ENCODE data around the gene SEC14L6. TPM values are rescaled to one million over a fixed set of nuclear protein-coding genes. Genes with fewer than 3 reads are reported as not detected.

Gene SEC14L6
- total RNA-seq, 1 donor from 2014 or later = not detected

DNA sequence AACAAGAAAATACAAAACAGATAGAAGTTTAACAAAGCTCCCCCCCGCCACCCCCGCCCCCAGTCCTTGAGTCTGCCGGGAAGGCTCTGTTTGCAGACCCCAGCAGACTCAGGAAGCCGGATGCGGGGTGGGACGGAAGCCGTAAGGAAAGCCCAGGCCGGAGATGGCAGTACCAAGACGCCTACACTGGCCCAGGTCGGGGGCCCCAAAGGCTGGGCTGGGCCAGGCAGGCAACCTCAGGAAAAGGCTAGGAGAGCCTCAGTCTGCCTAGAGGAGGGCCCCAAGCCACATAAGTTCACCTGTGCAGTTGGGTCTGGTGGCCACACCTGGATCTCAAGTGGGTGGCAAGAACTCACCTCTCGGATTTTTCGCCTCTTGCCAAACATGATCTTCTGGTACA lies 31.9 kb upstream of the SEC14L6 start:
- Mint-ChIP-seq H3K27ac (ENCODE audit: unreplicated experiment) (no peak overlapping the region), H3K4me3 (ENCODE audit: unreplicated experiment) (no peak overlapping the region), H3K9me3 (ENCODE audit: unreplicated experiment) (peaks cover 4% of the 10 kb centered on the region), H3K27me3 (ENCODE audit: unreplicated experiment) (peaks cover 2% of the 10 kb centered on the region), H3K4me1 (ENCODE audit: low read depth, unreplicated experiment) (peaks cover 4% of the 10 kb centered on the region), H3K36me3 (ENCODE audit: unreplicated experiment) (no peaks in the 10 kb centered on the region)
- TF ChIP-seq, protein P1, sequence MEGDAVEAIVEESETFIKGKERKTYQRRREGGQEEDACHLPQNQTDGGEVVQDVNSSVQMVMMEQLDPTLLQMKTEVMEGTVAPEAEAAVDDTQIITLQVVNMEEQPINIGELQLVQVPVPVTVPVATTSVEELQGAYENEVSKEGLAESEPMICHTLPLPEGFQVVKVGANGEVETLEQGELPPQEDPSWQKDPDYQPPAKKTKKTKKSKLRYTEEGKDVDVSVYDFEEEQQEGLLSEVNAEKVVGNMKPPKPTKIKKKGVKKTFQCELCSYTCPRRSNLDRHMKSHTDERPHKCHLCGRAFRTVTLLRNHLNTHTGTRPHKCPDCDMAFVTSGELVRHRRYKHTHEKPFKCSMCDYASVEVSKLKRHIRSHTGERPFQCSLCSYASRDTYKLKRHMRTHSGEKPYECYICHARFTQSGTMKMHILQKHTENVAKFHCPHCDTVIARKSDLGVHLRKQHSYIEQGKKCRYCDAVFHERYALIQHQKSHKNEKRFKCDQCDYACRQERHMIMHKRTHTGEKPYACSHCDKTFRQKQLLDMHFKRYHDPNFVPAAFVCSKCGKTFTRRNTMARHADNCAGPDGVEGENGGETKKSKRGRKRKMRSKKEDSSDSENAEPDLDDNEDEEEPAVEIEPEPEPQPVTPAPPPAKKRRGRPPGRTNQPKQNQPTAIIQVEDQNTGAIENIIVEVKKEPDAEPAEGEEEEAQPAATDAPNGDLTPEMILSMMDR (IDR thresholded peaks at IDR 0.05; ENCODE audit: partially characterized antibody, unreplicated experiment) = no peak
- no peak for DNase-seq

DNA sequence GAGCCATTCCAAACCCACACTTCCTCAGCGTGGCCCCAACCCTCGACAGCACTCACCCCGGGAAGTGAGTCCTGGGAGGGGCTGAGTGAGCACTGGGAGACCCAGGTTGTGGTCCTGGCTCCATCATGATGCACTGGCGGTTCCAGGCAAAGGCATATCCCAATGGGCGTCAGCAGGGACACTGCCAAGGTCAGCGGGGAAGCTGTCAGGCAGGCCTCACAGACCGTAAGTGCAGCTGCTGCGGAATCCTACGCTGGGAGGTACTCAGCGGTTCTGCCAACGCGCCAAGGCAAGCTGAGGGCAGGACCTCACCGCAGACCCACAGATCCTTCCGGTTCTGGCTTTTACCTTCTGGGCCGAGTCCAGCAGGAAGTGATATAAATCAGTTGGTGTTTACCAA lies 29.3 kb upstream of the SEC14L6 start:
- no peak for DNase-seq
- no peaks in the 10 kb centered on the region for H3K36me3 Mint-ChIP-seq (ENCODE audit: unreplicated experiment)
- peaks cover 5% of the 10 kb centered on the region for H3K4me1 Mint-ChIP-seq (ENCODE audit: low read depth, unreplicated experiment)
- H3K4me3 Mint-ChIP-seq (ENCODE audit: unreplicated experiment) = no peak overlapping the region
- H3K9me3 Mint-ChIP-seq (ENCODE audit: unreplicated experiment) = peaks cover 4% of the 10 kb centered on the region
- no peak overlapping the region for H3K27ac Mint-ChIP-seq (ENCODE audit: unreplicated experiment)
- TF ChIP-seq, protein P1 (IDR thresholded peaks at IDR 0.05; ENCODE audit: partially characterized antibody, unreplicated experiment) = no peak
- peaks cover 4% of the 10 kb centered on the region for H3K27me3 Mint-ChIP-seq (ENCODE audit: unreplicated experiment)

DNA sequence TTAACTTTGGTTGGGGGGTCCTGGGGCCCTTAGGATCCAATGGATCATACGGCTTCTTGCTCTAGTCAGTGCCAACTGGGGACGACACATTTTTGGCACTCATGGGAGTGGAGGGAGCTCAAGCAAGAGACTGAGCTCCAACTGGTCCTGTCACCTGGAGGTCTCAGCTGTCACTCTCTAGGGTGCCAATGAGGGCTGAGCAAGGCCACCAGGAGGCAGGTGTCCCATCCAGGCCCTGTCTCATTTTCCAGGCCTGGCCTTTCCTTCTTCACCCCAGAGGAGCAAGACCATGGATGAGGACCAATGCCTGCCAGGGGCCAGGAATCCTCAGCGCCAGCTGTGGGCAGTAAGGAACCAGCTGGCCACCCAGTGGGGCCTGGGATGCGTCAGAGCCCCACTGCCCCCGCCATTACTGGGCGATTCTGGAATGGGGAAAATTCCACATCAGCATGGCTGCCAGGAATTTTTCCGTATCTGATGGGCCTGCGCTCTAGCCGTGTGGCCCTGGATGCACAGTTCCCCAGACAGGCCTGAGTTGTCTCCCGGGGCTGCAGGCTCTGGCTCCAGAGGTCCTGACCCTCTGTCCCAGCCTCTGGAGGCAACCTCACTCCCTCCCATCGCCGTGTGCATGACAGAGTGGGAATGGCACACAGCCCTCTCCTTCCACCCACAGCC lies 28.6 kb upstream of the SEC14L6 start:
- Mint-ChIP-seq H3K36me3 (ENCODE audit: unreplicated experiment) (no peaks in the 10 kb centered on the region), H3K9me3 (ENCODE audit: unreplicated experiment) (peaks cover 4% of the 10 kb centered on the region), H3K4me1 (ENCODE audit: low read depth, unreplicated experiment) (peaks cover 5% of the 10 kb centered on the region), H3K4me3 (ENCODE audit: unreplicated experiment) (peak overlapping the region; percentile 85), H3K27ac (ENCODE audit: unreplicated experiment) (peak overlapping the region; percentile 52), H3K27me3 (ENCODE audit: unreplicated experiment) (peaks cover 4% of the 10 kb centered on the region)
- TF ChIP-seq, protein P1 (IDR thresholded peaks at IDR 0.05; ENCODE audit: partially characterized antibody, unreplicated experiment) = no peak
- no peak for DNase-seq

DNA sequence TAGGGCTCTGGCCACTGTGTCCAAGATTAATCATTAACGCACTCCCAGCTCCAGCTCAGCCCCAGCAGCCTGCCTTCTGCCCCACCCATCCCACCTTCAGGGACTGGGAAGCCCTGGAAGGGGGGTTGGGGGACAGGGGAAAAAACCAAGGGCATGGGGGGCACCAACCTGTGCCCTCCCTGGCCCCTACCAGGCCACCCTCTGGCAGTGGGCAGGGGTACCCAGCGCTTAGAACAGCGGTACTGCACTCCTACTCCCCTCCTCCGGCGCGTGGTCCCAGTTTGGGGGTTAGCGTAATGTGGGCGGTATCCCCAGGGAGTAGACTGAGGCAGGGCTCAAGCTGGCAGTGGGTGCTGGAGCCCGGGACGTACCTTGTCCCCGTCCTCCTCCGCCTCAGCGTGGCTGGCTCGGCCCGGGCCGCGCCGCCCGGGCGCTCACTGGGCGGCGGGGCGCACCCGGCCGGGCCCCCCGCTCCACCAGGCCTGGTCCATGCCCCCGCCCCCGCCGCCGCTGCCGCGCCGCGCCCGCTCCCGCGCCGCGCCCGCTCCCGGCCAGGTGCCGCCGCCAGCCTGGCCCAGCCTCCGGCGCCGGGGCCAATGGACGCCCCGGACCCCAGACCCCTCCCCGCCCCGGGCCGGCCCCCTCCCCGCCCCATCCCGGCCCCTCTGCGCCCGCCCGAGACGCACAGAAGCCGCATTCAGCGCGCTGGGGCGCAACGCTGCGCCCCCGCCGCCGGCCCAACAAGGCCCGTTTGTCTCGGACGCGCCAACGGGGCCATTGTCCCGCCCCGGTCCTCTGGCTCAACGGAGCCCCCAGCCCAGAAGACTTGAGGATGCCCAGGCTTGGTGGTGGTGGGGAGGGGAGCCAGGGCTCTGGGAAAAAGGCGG lies 27.8 kb upstream of the SEC14L6 start, which contains the start of gene GAL3ST1:
Gene GAL3ST1, minus strand, starts transcription at position 571 of the 887 bp plus-strand sequence. CDS start 17,273 bp downstream, outside the sequence.
- peaks cover 5% of the 10 kb centered on the region for H3K4me1 Mint-ChIP-seq (ENCODE audit: low read depth, unreplicated experiment)
- H3K9me3 Mint-ChIP-seq (ENCODE audit: unreplicated experiment) = peaks cover 4% of the 10 kb centered on the region

More for the DNA sequence above, 27.8 kb upstream of the SEC14L6 start, which contains the start of gene GAL3ST1:
- Mint-ChIP-seq H3K4me3 (ENCODE audit: unreplicated experiment) (peak within 1 kb of the TSS; percentile 85), H3K36me3 (ENCODE audit: unreplicated experiment) (no peaks in the 10 kb centered on the region), H3K27me3 (ENCODE audit: unreplicated experiment) (peaks cover 4% of the 10 kb centered on the region), H3K27ac (ENCODE audit: unreplicated experiment) (peak within 1 kb of the TSS; percentile 52)
- TF ChIP-seq, protein P1 (IDR thresholded peaks at IDR 0.05; ENCODE audit: partially characterized antibody, unreplicated experiment) = no peak
- peak; percentile 34 for DNase-seq
